ENCODE measurements around the gene CEP41.

CEP41 gene

GRCh38 chr7:130396109-130396508, 44.7 kb downstream of the CEP41 start:
- H3K4me3 ChIP-seq (replicated peaks; ENCODE audit: low read depth, low read length): no peak overlapping the region
- DNase-seq (ENCODE audit: extremely low read depth, low read depth): no peak
- no peak for TF ChIP-seq CTCF (IDR thresholded peaks at IDR 0.05; ENCODE audit: low read depth, low read length, missing control alignments)

- DNase-seq (ENCODE audit: extremely low read depth, low read depth): no peak
- H3K4me3 ChIP-seq (replicated peaks; ENCODE audit: low read depth, low read length): no peak overlapping the region
- no peak for TF ChIP-seq CTCF (IDR thresholded peaks at IDR 0.05; ENCODE audit: low read depth, low read length, missing control alignments)
Measured at GRCh38 chr7:130395421-130395820, 45.4 kb downstream of the CEP41 start.

- TF ChIP-seq CTCF (IDR thresholded peaks at IDR 0.05; ENCODE audit: low read depth, low read length, missing control alignments): no peak
- H3K4me3 ChIP-seq (replicated peaks; ENCODE audit: low read depth, low read length): no peak overlapping the region
- DNase-seq (ENCODE audit: extremely low read depth, low read depth): no peak
Measured at GRCh38 chr7:130394421-130395195, 46.2 kb downstream of the CEP41 start.

- no peak overlapping the region for H3K4me3 ChIP-seq (replicated peaks; ENCODE audit: low read depth, low read length)
- TF ChIP-seq CTCF (IDR thresholded peaks at IDR 0.05; ENCODE audit: low read depth, low read length, missing control alignments): no peak
- DNase-seq (ENCODE audit: extremely low read depth, low read depth): no peak
Measured at GRCh38 chr7:130393841-130394411, 46.9 kb downstream of the CEP41 start.

GRCh38 chr7:130393101-130393561, 47.7 kb downstream of the CEP41 start:
- H3K4me3 ChIP-seq (replicated peaks; ENCODE audit: low read depth, low read length): no peak overlapping the region
- no peak for TF ChIP-seq CTCF (IDR thresholded peaks at IDR 0.05; ENCODE audit: low read depth, low read length, missing control alignments)
- DNase-seq (ENCODE audit: extremely low read depth, low read depth): no peak

- TF ChIP-seq CTCF (IDR thresholded peaks at IDR 0.05; ENCODE audit: low read depth, low read length, missing control alignments): no peak
- no peak for DNase-seq (ENCODE audit: extremely low read depth, low read depth)
- H3K4me3 ChIP-seq (replicated peaks; ENCODE audit: low read depth, low read length): no peak overlapping the region
Measured at GRCh38 chr7:130390486-130390885, 50.3 kb downstream of the CEP41 start.
